Astrocyte of the spinal cord (primary cell): ENCODE results near the gene CLDND2.
A peak's percentile ranks its signal among the peaks of the same experiment; 100 is the strongest.

Experiments
- DNase-seq: peaks from one replicate; pipeline ENCODE4 v3.0.0; 2011; ENCODE audit warnings: low read depth, low spot score
- H3K4me3 ChIP-seq: 2 replicates; pipeline ENCODE4 v1.5.1; 2011; ENCODE audit warnings: low read depth, mild to moderate bottlenecking, low read length, moderate library complexity
- in situ Hi-C: cut with HindIII; loops from 2 replicates; pipeline ENCODE4 v1.10.0; 2017; ENCODE audit warnings: low sequenced_read_pairs
- TF ChIP-seq, protein P1 (sequence below): IDR thresholded peaks from 2 replicates; pipeline ENCODE4 v1.5.1; 2012; ENCODE audit warnings: low read depth, mild to moderate bottlenecking, low read length, inconsistent platforms

Gene CLDND2

GRCh38 chr19:51354742-51355148, 14.1 kb downstream of the CLDND2 start:
- TF ChIP-seq, protein P1, sequence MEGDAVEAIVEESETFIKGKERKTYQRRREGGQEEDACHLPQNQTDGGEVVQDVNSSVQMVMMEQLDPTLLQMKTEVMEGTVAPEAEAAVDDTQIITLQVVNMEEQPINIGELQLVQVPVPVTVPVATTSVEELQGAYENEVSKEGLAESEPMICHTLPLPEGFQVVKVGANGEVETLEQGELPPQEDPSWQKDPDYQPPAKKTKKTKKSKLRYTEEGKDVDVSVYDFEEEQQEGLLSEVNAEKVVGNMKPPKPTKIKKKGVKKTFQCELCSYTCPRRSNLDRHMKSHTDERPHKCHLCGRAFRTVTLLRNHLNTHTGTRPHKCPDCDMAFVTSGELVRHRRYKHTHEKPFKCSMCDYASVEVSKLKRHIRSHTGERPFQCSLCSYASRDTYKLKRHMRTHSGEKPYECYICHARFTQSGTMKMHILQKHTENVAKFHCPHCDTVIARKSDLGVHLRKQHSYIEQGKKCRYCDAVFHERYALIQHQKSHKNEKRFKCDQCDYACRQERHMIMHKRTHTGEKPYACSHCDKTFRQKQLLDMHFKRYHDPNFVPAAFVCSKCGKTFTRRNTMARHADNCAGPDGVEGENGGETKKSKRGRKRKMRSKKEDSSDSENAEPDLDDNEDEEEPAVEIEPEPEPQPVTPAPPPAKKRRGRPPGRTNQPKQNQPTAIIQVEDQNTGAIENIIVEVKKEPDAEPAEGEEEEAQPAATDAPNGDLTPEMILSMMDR = no peak
- in situ Hi-C loops = no loop called here
- DNase-seq = peak; percentile 17
- no peak overlapping the region for H3K4me3 ChIP-seq

DNA sequence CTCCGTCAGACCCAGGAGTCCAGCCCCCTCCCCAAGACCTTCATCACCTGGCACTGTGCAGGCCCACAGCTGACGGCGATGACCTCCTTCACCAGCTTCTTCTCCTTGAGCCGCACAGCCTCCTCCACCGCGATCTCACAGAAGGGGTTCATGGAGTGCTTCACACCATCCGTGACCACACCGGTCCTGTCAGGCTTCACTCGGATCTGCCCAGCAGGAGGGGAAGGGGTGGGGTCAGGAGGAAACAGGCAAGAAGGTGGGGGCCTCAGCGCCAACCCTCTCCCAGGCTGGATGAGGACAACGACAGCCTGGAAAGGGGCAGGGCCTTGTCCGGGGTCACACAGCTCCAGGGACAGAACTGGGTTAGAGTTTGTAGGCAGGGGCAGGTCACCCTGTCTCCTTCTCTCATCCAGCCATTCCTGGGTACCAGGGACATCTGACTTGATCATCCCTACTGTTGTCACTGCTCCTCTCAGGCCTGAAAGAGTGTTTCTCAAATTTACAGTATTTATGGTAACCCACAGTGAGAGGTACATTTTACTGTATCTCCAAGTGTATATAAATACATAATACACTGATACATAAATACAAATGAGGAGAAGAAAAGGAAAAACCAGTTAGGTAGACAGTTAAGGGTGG, 14.6 kb downstream of the CLDND2 start:
- no peak for DNase-seq
- TF ChIP-seq, protein P1 = no peak
- in situ Hi-C loops = no loop called here

DNA sequence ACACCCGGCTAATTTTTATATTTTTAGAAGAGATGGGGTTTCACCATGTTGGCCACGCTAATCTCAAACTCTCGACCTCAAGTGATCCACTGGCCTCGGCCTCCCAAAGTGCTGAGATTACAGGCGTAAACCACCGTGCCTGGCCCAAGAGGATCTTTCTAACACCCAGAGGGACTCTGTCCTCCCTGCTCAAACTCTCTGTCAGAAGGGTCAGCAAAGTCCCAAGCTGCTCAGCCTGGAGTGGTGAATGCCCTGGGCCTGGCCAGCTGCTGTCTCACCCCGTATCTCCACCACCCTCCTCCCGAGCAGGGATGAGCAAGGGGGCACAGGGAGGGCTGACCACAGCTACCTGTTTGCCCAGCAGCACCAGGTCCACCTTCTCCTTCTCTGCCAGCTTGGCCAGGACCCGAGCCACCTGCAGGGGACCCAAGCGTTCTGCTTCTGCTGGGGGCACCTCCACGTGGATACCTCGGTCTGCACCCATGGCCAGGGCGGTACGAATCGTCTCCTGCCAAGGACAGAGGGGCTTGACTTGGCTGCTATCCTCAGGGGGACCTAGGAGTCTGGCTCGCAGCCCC, 15.9 kb downstream of the CLDND2 start:
- in situ Hi-C loops = no loop called here
- DNase-seq = no peak
- no peak overlapping the region for H3K4me3 ChIP-seq
- TF ChIP-seq, protein P1 = no peak

More for the DNA sequence above, 14.6 kb downstream of the CLDND2 start:
- no peak overlapping the region for H3K4me3 ChIP-seq

DNA sequence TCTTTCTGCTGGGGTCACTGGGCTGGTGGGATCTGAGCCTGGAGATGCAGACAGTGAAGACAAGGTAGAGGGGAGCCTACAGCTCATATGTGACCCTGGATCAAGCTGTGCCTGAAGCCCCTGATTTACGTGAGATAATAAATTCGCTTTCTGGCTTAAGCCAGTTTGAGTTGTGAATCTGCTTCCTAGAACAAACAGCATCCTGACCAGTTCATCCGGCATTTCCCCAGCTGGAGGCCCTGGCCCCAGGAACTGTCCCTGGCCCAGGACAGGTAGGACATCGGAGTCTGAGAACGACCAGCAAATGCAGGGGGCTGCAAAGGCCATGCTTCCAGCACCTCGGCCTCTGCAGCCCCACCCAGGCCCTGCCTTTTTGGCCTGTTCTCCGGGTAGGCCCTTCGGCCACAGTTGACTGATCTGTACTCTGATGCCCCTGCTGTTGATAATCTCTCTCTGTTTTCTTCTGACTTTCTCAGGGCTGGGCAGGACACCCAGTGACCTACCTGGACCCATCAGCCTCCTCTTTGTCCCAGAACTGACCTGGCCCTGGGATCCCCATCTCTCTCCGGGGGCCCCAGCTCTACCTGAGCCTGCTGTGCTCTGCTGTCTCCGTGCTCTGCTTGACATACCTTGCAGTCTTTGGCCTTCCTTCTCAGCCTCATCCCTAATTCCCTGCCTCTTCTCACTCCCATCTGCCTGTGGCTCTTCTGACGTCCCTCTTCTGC, 17.4 kb downstream of the CLDND2 start:
- in situ Hi-C loops = no loop called here
- TF ChIP-seq, protein P1 = no peak
- no peak for DNase-seq

GRCh38 chr19:51347209-51347928, 21.4 kb downstream of the CLDND2 start:
- DNase-seq = no peak
- TF ChIP-seq, protein P1 = no peak
- H3K4me3 ChIP-seq = no peak overlapping the region
- in situ Hi-C loops = no loop called here

More for the DNA sequence above, 17.4 kb downstream of the CLDND2 start:
- H3K4me3 ChIP-seq = no peak overlapping the region

DNA sequence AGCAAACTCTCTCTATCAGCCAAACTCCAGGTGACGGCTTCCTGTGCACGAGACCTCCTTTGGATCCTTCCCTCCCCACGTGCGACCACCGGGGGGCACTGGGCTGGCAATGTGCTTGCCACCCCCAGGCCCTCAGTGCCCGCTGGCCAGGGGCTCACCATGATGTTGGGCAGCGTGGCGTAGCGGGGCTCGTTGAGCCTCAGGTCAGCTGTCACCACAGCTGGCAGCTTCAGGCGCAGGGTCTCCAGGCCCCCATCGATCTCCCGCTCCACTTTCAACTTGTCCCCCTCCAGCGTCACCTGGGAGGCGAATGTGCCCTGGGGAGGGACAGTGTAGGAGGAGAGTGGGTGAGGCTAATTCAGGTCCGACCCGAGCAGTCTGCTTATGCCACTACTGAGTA, 22.1 kb downstream of the CLDND2 start:
- in situ Hi-C loops = no loop called here
- no peak overlapping the region for H3K4me3 ChIP-seq
- TF ChIP-seq, protein P1 = no peak
- no peak for DNase-seq
